SKM-1 treated with dmso at 0.1 percent for 144 hours (cell line): ENCODE data around the gene DCAF7.

Source experiments
- DNase-seq: peaks from one replicate; lab custom pipeline; 2025; ENCODE audit not compliant: unreplicated experiment; lab: John Stamatoyannopoulos, UW

The DCAF7 gene

GRCh38 chr17:63623786-63624530 lies 73.7 kb downstream of the DCAF7 start:
- DNase-seq = no peak

GRCh38 chr17:63624531-63624880 lies 74.2 kb downstream of the DCAF7 start:
- no peak for DNase-seq

GRCh38 chr17:63626551-63627180 lies 76.4 kb downstream of the DCAF7 start:
- DNase-seq = no peak

GRCh38 chr17:63629627-63630026 lies 79.3 kb downstream of the DCAF7 start:
- DNase-seq = no peak

GRCh38 chr17:63631062-63631461 lies 80.8 kb downstream of the DCAF7 start:
- DNase-seq = no peak

GRCh38 chr17:63631626-63632025 lies 81.3 kb downstream of the DCAF7 start:
- DNase-seq = no peak

- DNase-seq = no peak
Observed at GRCh38 chr17:63633742-63634141, 83.5 kb downstream of the DCAF7 start.

- DNase-seq = peak; percentile 64
Observed at GRCh38 chr17:63634163-63634562, 83.9 kb downstream of the DCAF7 start.

GRCh38 chr17:63634816-63635215 lies 84.5 kb downstream of the DCAF7 start:
- no peak for DNase-seq

GRCh38 chr17:63635290-63635689 lies 85.0 kb downstream of the DCAF7 start:
- no peak for DNase-seq

GRCh38 chr17:63635787-63636186 lies 85.5 kb downstream of the DCAF7 start:
- DNase-seq = no peak

GRCh38 chr17:63639125-63639524 lies 88.8 kb downstream of the DCAF7 start:
- DNase-seq = no peak

- DNase-seq = no peak
Observed at GRCh38 chr17:63640038-63640437, 89.8 kb downstream of the DCAF7 start.

GRCh38 chr17:63641692-63642448 lies 91.6 kb downstream of the DCAF7 start:
- peak; percentile 94 for DNase-seq
